DMS 273 treated with DMSO at 0.1 percent for 48 hours (cell line): ENCODE measurements around the gene SLC35F3.
"Not testable (repeated sequence)": the region's sequence is repeated elsewhere in the genome, so short reads cannot be mapped to it uniquely, and the experiment has no call there.

Source experiments
- DNase-seq: peaks from one replicate; lab custom pipeline; 2025; lab: John Stamatoyannopoulos, UW

SLC35F3 gene

GRCh38 chr1:234143681-234144080, 239.2 kb downstream of the SLC35F3 start:
- DNase-seq: no peak

- DNase-seq: no peak
Observed at GRCh38 chr1:234144901-234145300, 240.4 kb downstream of the SLC35F3 start.

- no peak for DNase-seq
Observed at GRCh38 chr1:234148350-234148749, 243.9 kb downstream of the SLC35F3 start.

- DNase-seq: no peak
Observed at GRCh38 chr1:234148816-234149215, 244.3 kb downstream of the SLC35F3 start.

- DNase-seq: no peak
Observed at GRCh38 chr1:234149217-234149616, 244.7 kb downstream of the SLC35F3 start.

- DNase-seq: no peak
Observed at GRCh38 chr1:234150892-234151291, 246.4 kb downstream of the SLC35F3 start.

GRCh38 chr1:234152344-234152743, 247.9 kb downstream of the SLC35F3 start:
- DNase-seq: not testable (repeated sequence)

GRCh38 chr1:234154320-234155251, 250.1 kb downstream of the SLC35F3 start:
- DNase-seq: no peak

GRCh38 chr1:234162661-234163060, 258.2 kb downstream of the SLC35F3 start:
- no peak for DNase-seq

GRCh38 chr1:234163267-234163919, 258.9 kb downstream of the SLC35F3 start:
- no peak for DNase-seq

- no peak for DNase-seq
Observed at GRCh38 chr1:234164098-234164709, 259.7 kb downstream of the SLC35F3 start.

- no peak for DNase-seq
Observed at GRCh38 chr1:234168061-234168724, 263.7 kb downstream of the SLC35F3 start.

GRCh38 chr1:234169161-234169849, 264.8 kb downstream of the SLC35F3 start:
- DNase-seq: no peak

GRCh38 chr1:234170067-234170466, 265.6 kb downstream of the SLC35F3 start:
- no peak for DNase-seq

- DNase-seq: no peak
Observed at GRCh38 chr1:234170622-234171021, 266.1 kb downstream of the SLC35F3 start.

- DNase-seq: no peak
Observed at GRCh38 chr1:234173968-234174367, 269.5 kb downstream of the SLC35F3 start.

GRCh38 chr1:234175363-234175762, 270.9 kb downstream of the SLC35F3 start:
- DNase-seq: no peak

GRCh38 chr1:234176000-234176399, 271.5 kb downstream of the SLC35F3 start:
- no peak for DNase-seq

GRCh38 chr1:234176847-234177246, 272.4 kb downstream of the SLC35F3 start:
- DNase-seq: not testable (repeated sequence)

- no peak for DNase-seq
Observed at GRCh38 chr1:234185438-234185837, 281.0 kb downstream of the SLC35F3 start.

- no peak for DNase-seq
Observed at GRCh38 chr1:234186037-234186688, 281.7 kb downstream of the SLC35F3 start.
